Hippocampal formation (tissue), 2 donors: Measurements from ENCODE around the gene NUP133.
A peak's percentile ranks its signal among the peaks of the same experiment; 100 is the strongest.
"Not testable (repeated sequence)": the region's sequence is repeated elsewhere in the genome, so short reads cannot be mapped to it uniquely, and the experiment has no call there.

Source experiments
- DNase-seq, 2 donors: peaks; one replicate each; lab custom pipeline; 2025; lab: John Stamatoyannopoulos, UW

Gene NUP133

DNA sequence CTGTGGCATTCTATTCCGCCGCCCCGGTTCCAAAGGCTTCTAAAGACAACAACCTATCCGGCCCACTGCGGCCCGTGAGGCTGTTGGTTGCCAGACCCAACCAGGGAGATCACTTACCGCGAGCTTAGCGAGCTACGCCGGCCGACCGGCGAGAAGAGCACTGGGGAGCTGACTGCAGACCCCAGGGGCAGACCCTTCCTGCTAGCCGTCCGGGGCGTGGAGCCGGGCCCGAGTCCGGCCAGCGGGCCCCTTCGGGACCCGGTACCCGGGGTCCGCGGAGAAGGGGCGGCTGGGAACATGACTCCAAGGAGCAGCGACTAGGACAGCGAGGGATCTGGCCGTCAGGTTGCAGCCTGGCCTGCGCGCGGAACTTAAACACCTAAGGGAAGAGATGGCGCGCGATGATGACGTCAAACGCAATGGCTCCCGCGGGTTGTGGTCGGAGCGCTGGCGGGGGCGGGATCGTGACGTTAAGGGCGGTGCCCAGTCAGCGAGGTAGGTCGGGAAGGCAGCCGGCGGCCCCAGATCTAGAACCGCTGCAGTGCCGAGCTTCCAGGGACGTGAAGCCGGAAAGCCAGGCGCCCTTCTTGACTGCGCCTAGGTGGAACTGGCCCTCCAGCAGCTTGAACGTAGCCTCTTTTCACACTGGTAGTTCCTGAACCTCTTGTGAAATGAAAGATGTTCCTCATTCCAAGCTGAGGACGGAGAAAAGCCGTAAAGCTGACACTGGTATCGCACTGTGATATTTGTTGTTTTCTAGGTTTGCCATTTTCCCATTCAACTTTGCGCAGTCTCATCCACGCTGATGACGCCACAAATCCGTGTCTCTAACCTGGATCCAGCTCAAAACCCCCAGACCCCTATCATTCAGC is at the start of gene NUP133:
TSS of gene NUP133 (minus strand) at position 391 of the 872 bp plus-strand sequence. CDS start at position 299, 92 bp downstream.
- peak; percentile 93 to 94 for DNase-seq

DNA sequence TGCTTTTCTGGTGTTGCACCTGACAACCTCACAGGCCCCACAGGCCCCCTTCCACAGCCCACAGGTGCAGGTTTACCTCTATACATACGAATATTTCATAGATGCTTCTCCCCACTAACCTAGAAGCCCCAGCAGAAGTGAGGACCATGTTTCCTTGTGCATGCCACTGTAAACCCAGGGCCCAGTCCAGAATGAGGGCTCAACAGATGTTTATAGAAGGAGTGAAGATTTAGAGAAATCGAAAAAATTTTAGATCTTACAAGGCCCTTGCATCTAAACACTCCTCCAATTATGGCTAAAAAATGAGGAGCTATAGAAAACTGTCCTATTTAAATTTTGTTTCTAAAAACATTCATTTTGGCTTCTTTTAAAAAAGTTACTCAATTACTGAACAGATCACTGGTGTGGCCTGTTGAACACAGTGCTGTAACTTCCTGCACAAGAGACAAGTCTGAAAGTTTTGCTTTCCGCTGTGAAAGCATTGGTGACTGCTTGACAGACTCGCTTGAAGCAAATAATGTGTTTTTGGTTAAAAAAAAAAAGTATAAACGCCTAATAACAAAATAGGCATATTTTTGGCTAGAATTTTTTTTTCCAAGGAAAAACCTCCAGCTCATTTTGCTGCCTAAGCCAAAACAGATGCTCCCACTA is 49.2 kb upstream of the NUP133 start:
- DNase-seq: no peak

DNA sequence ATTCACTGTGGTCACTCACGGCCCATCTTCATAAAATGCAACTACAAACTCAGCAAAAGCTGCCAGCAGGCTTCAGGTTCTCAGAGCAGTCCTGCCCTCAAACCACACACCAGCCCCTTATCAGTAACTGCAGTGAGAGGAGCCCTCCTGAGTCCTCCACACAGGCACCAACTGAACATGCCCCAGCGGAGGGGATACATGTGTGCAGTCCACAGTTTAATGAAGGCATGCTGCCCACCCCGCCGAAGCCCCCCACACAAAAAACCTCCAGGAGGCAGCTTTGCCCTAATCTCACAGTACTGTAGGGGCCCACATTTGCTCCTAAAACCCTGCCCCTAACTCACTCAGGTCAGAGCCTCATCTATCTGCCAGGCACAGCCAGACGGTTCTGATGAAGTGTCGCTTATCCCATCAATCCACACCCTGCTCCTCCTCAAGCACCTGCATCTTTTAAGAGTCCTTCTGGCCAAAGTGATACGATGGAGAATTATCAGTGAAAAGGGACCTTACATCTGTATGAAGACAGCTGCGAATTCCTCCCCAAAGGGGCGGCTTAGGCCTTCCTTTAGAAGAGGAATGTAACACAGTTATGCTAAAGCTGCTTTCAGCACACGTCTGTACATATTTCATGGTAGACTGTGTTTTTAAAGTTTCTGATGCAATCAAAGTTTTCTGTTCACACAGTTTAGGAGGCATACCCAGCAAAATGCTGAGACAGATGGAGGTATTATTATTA is 46.9 kb upstream of the NUP133 start:
- no peak for DNase-seq

DNA sequence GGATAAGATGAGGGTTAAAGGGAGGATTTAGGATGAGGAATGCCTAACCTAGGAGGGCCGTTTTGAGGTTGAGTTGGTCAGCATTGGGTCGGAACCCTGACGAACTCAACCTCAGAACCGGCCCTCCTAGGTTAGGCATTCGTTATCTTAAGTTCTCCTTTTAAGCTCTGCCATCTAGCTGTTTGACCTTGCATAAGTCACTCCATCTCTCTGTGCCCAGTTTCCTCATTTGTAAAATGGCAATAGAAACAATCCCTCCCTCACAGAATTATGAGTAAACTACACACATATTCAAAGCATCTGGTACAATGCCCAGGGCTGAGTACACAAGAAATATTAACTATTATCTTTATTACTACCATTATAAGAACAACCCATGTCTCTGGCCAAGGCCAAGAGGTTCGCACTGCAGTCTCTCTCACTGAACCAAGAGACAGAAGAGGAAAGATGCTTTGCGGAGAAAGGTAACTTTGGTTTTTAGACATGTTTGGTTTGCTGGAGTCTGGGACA is 45.5 kb upstream of the NUP133 start:
- DNase-seq: no peak

DNA sequence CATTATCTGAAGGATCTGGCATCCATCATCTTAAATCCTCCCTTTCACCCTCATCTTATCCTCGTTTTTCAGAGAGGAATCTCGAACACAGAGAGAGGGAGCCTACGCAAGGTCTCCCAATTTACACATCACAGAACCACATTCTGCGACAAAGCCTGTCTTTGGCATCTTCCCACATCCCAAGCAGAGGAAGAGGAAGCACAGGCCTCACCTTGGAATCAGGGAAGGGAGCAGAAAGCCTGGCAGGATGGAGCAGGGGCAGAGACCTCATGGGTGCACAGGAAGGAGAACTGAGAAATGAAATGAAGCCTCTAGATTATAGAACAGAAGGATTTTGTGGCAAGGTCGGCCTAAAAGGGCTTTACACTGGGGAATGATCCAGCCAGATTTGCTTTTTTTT is 44.6 kb upstream of the NUP133 start:
- DNase-seq: no peak

DNA sequence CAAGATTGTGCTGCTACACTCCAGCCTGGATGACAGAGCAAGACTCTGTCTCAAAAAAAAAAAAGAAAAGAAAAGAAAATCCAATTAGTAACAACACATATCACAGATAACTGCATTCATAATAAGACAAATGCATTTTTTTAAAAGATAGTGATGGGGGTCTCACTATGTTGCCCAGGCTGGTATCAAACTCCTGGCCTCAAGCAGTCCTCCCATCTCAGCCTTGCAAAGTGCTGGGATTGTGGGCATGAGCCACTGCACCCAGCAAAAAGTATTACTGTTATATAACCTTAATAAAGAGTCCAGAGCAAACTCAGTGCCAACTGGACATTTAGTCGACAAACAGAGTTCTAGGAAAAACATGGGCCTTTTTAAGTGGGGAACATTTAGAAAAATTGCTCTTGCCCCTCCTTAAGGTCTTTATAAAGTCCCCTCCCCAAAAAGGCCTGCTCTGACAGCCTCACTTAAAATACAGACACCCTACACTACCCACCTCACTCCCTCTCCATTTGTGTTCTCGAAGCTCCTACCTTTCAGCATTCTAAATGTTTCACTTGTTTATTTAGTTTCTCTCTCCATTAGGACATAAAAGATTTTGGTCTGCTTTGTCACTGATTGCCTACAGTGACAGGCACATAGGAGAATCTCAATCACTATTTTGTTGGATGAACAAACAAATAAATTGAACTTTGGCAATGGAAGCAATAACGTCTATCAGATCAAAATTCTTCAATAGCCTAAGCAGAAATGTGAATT is 42.8 kb upstream of the NUP133 start:
- no peak for DNase-seq

DNA sequence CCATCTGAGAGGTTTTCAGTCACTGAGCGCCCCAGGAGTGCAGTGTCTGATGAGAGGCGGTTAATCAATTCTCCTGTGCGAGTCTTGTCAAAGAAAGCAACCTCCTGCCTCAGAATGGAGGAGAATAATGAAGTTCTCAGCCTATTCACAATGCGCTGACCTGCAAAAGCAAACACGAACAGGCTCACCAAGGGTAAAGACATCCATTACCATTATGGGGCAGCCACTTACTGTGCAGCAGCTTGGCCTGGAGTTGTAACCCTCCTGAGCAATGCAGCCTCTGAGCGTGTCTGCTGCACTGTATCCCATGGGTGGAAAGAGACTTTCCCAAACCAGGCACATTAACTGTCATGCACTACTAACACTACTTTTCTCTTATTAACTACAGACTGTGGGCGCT is 39.4 kb upstream of the NUP133 start:
- no peak for DNase-seq

DNA sequence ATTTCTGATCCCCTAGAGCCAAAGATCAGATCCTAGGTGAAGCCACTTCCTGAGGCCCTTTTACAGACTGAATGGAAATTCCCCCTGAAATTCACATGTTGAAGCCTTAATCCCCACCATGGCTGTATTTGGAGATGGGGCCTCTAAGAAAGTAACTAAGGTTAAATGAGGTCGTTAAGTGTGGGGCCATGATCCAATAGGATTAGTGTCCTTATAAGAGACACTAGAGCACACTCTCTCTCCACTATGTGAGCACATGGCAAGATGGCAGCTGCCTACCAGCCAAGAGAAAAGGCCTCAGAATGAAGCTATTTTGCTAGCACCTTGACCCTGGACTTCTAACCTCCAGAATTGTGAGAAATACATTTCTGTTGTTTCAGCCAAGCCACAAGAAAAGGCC is 36.4 kb upstream of the NUP133 start:
- DNase-seq: no peak

DNA sequence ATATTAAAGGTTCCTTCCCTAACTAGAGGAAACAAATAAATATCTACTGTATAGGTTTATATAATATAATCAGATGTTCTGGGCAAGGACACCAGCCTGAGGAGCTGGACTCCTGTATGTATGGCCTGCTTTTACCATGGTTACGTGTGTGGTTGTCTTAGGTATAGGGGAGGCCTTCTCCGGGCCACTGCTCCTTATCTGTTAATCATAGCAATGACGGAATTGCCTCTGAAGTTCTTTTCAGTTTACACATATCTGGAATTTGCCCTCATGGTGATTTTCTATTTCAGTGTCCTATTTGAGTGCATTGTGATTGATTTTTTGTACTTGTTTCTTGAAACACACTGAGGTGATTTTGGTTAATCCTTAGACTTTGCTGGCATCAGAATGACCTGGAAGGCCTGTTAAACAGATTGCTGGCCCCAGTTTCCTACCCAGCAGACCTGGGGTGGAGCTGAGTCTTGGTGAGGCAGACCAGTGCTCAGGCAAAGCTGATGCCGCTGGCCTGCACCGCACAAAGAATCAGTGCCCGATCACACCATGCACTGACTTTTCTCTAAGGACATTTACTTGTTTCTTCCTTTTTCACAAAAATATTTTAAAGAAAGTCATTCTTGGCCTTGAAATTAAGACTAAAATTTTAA is 31.8 kb upstream of the NUP133 start:
- no peak for DNase-seq

DNA sequence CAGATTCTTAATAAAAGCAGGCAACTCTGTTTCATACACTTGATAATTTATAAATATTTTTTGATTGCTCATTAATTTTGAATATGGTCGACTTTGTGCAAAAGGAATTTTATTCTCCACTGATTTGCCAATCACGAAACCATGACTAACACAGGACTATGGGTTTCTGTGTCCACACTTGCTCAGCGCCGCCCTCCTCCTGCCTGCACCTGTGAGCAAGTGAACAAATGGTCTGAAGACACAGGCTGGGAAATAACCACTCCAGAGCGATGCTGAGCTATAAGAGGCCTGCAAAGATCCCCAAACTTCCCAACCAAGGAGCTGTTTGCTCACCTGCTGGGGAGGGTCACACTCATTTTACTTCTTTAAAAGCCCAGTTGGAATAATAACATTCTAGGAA is 30.8 kb upstream of the NUP133 start:
- no peak for DNase-seq

DNA sequence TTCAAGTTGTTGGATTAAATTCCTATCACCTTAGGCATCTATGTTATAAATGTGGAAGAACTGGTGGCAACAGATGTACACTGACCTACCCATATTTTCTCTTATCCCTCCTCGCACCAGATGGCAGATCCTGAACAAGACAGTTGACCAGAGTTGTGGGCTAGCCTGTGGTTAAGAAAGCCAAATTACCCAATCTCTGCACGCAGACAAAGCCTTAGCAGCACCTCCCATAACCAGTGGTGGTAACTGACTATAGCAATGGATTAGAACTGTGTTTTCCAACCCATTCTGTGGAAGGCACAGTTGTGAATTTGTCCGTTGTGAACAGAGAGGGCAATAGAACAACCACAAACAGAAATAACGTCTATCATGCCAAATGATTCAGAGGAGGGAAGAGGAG is 29.8 kb upstream of the NUP133 start:
- DNase-seq: no peak

DNA sequence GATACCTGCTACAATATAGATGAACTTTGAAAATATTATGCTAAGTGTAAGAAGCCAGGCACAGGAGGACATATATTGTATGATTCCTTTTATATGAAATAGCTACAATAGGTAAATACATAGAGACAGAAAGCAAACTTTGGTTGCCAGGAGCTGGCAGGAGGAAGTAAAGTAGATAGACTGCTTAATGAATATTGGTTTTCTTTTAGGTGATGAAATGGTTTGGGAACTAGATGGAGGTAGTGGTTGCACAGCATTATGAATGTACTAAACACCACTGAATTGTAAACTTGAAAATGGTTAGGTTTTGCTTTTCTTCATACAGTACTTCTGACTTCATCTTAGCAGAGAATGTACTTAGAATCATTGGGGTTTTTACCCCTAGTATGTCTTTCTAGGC is 28.8 kb upstream of the NUP133 start:
- DNase-seq: no peak

DNA sequence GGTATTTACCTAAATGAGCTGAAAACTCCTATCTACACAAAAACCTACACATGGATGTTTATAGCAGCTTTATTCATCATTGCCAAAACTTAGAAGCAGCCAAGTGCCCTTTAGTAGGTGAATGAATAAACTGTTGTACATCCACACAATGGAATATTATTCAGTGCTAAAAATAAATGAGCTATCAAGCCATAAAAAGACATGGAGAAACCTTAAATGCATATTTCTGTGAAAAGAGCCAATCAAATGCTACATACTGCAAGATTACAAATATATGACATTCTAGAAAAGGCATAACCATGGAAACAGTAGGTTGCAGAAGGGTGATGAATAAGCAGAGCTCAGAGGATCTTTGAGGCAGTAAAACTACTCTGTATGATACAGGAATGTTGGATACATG is 27.1 kb upstream of the NUP133 start:
- peak in 1 of 2 donors; percentile 17 for DNase-seq

DNA sequence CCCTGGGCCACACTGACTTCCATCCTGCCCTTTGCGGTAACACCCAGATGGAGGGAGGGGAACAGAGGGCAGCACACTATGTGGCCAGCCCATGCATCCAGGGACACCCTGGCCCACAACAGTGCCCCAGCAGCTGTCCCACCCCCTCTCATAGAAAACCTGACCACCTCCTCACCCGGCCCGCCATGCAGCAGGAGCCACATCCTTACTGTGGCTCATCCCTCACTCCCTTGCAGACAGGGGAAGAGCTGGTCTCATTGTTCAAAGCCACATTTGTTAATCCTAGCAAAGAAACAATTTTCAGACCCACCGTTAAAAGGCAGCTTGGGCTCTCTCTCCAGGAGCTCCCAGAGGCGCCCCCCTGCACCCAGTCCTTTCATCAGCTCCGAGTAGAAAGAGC is 23.2 kb upstream of the NUP133 start:
- DNase-seq: no peak

DNA sequence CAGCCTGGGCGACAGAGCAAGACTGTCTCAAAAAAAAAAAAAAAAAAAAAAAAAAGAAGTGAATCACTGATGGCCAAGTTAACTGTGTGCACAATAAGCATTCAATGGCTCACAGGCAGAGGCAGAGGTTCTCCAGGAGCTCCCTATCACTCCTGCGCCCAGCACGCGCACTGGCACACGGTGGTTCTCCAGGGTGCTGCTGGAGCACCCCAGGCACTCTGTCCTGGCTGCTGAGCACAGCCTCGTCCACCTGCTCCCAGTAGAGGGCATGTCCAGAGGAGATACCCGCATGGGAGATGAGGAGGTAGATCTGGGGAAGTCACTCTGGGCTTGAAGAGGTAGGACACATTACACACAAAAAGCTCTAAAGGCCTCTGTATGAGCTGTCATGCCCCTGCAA is 21.5 kb upstream of the NUP133 start:
- DNase-seq: no peak

DNA sequence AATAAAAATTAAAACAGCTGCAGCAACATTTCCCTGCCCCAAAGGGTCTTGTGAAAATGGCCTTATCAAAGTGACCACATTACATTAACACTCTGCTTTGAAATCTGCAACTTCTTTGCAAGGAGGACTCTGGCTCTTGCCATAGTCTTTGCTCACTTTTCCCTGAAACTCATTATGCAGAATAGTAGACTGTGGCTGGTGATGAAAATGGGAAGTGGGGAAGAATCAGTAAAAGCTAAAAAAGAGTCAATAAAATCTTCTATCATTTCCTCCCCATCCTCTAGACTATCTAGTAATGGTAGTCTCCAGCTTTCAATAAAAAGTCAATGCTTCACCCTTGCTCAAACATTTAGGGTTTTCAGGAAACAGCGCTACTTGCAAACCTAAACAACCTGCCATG is 18.6 kb upstream of the NUP133 start:
- DNase-seq: no peak

DNA sequence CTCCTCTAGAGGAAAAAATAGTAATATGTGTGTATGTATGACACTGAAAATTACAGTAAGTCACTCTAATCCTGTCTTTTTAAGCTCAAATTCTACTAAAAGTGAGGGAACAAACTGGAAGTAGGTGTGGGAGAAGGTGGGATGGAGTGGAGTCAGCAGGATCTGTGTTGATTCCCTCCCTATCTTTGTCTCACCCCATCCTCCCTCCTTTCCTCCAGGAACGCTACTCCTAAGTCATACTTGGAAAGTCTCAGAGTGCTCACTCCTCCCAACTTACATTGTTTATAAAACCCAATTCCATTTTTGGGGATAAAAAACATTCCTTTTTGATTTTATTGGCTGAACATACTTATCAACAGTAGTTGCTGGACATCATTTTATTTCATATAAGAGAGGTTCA is 14.9 kb upstream of the NUP133 start:
- no peak for DNase-seq

DNA sequence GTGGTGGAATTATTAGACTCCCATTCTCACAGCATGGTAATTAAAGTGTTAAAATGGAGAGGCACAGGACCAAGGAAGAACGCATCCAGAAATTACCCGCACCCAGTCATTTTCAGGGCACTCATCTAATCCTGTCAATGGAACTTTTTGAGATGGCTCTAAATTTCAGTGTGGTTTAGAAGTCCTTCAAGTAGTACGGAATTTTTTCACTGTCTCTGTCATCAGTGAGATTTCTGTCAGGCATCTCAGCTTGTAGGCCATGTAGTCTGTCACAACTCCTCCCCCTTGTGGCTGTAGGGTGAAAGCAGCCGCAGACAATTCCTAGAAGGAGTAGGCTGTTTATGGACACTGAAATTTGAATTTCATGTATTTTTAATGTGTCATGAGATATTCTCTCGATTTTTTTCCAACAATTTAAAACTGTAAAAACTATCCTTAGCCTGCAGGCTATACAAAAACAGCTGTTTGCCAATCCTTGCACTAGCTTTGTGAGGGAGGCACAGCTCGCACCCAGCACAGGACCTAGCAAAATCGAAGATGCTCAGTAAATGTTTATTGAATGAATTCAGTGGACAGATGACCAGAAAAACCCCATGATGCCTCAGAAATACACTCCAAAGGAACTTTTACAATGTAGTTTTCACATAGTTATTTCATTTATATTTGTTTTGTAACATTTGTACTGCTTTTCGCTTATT is 6.6 kb upstream of the NUP133 start:
- peak; percentile 32 to 87 for DNase-seq

DNA sequence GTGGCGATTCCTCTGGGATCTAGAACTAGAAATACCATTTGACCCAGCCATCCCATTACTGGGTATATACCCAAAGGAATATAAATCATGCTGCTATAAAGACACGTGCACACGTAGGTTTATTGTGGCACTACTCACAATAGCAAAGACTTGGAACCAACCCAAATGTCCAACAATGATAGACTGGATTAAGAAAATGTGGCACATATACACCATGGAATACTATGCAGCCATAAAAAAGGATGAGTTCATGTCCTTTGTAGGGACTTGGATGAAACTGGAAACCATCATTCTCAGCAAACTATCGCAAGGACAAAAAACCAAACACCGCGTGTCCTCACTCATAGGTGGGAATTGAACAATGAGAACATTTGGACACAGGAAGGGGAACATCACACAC is 3.5 kb upstream of the NUP133 start:
- DNase-seq: not testable (repeated sequence)

DNA sequence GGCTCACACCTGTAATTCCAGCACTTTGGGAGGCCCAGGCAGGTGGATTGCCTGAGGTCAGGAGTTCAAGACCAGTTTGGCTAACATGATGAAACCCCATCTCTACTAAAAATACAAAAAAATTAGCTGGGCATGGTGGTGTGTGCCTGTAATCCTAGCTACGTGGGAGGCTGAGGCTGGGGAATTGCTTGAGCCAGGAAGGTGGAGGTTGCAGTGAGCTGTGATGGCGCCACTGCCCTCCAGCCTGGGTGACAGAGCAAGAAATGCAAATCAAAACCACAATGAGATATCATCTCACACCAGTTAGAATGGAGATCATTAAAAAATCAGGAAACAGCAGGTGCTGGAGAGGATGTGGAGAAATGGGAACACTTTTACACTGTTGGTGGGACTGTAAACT is 3.1 kb upstream of the NUP133 start:
- DNase-seq: not testable (repeated sequence)

DNA sequence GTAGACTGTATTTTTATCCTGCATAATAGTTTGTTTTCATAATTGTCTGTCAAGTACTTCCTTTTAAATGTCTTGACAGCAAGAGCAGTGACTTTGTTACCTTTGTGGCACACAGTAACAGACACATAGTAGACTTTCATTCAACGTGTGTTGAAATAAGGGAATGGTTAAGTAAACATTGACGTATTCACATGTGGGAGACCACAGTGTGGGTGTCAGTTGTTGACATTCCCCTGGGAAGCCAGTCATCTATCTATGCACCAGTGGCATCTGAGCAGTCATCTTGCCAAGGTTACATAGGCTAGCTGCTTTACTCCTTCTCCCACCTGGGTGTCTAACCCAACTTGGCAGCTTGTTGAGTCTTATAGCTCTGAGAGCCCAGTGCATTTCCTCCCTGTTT is 1.4 kb upstream of the NUP133 start:
- DNase-seq: no peak
